ENCODE results near the gene ACBD6. TPM values are rescaled to one million over a fixed set of nuclear protein-coding genes. Genes with fewer than 3 reads are reported as not detected.

Gene ACBD6
- total RNA-seq, 1 experiment from 2014 or later: 73.6 TPM

DNA sequence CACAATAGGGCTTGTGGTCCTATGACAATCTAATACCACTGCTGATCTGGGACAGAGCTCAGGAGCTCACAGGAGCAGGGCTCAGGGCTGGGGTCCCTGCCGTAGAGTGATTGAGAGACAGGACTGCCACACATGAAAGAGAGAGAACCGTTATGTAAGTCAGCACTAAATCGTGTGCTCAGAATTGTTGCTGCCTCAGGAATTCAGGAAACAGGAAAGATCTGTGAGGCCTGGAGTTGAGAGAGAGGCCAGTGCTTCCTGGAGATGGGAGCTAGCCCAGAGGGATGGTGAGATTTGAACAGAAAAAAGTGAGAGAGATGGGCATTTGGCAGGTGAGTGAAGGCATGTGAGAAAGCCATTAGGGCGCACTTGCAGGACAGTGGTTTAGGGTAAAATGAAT, 17.5 kb upstream of the ACBD6 start:
- no peak for DNase-seq
- no TSS peak for BruUV-seq (replicated peaks)
- H3K27me3 Mint-ChIP-seq (ENCODE audit: unreplicated experiment): no peaks in the 10 kb centered on the region
- no peak overlapping the region for H3K4me3 Mint-ChIP-seq (ENCODE audit: low read depth, unreplicated experiment)
- no peaks in the 10 kb centered on the region for H3K9me3 Mint-ChIP-seq (ENCODE audit: low read depth, unreplicated experiment)
- intact Hi-C loops (cut with micrococcal nuclease; ENCODE audit: unreplicated experiment): loop anchor here (5.0 kb wide), 2 partner anchors 257 to 647 kb away; no protein-coding TSS in a partner anchor
- H3K27ac Mint-ChIP-seq (ENCODE audit: unreplicated experiment): peak overlapping the region; percentile 42
- CTCF ChIA-PET: interaction anchor here (0.6 to 1.4 kb wide), 2 partner anchors 67 to 112 kb away, joined by 3 read pairs; partner anchors contain the start of gene XPR1
- peaks cover 50% of the 10 kb centered on the region for H3K4me1 Mint-ChIP-seq (ENCODE audit: low read depth, unreplicated experiment)
- TF ChIP-seq CTCF (IDR thresholded peaks at IDR 0.05; ENCODE audit: unreplicated experiment): no peak
- H3K36me3 Mint-ChIP-seq (ENCODE audit: insufficient read depth, unreplicated experiment): peaks cover 14% of the 10 kb centered on the region

GRCh38 chr1:180515857-180516388, 13.5 kb upstream of the ACBD6 start:
- peak; percentile 75 for DNase-seq
- CTCF ChIA-PET: interaction anchor here (0.6 to 1.7 kb wide), 10 partner anchors 14 to 626 kb away, joined by 3 to 25 read pairs (median 4); partner anchors contain the start of gene ACBD6
- Mint-ChIP-seq H3K27ac (ENCODE audit: unreplicated experiment) (no peak overlapping the region), H3K4me3 (ENCODE audit: low read depth, unreplicated experiment) (no peak overlapping the region), H3K4me1 (ENCODE audit: low read depth, unreplicated experiment) (peaks cover 13% of the 10 kb centered on the region), H3K27me3 (ENCODE audit: unreplicated experiment) (no peaks in the 10 kb centered on the region), H3K36me3 (ENCODE audit: insufficient read depth, unreplicated experiment) (peaks cover 5% of the 10 kb centered on the region), H3K9me3 (ENCODE audit: low read depth, unreplicated experiment) (no peaks in the 10 kb centered on the region)
- peak; percentile 94 for TF ChIP-seq CTCF (IDR thresholded peaks at IDR 0.05; ENCODE audit: unreplicated experiment)
- no TSS peak for BruUV-seq (replicated peaks)
- intact Hi-C loops (cut with micrococcal nuclease; ENCODE audit: unreplicated experiment): loop anchor here (1.0 to 5.0 kb wide), 3 partner anchors 261 to 651 kb away; no protein-coding TSS in a partner anchor

GRCh38 chr1:180515364-180515763, 13.0 kb upstream of the ACBD6 start:
- CTCF ChIA-PET: interaction anchor here (0.7 to 1.7 kb wide), 9 partner anchors 13 to 627 kb away, joined by 3 to 25 read pairs (median 5); partner anchors contain the start of gene ACBD6
- TF ChIP-seq CTCF (IDR thresholded peaks at IDR 0.05; ENCODE audit: unreplicated experiment): no peak
- DNase-seq: no peak
- H3K27ac Mint-ChIP-seq (ENCODE audit: unreplicated experiment): no peak overlapping the region
- no peak overlapping the region for H3K4me3 Mint-ChIP-seq (ENCODE audit: low read depth, unreplicated experiment)
- no peaks in the 10 kb centered on the region for H3K9me3 Mint-ChIP-seq (ENCODE audit: low read depth, unreplicated experiment)
- BruUV-seq (replicated peaks): no TSS peak
- peaks cover 5% of the 10 kb centered on the region for H3K36me3 Mint-ChIP-seq (ENCODE audit: insufficient read depth, unreplicated experiment)
- H3K27me3 Mint-ChIP-seq (ENCODE audit: unreplicated experiment): no peaks in the 10 kb centered on the region
- H3K4me1 Mint-ChIP-seq (ENCODE audit: low read depth, unreplicated experiment): peaks cover 13% of the 10 kb centered on the region
- intact Hi-C loops (cut with micrococcal nuclease; ENCODE audit: unreplicated experiment): loop anchor here (5.0 kb wide), 2 partner anchors 262 to 652 kb away; no protein-coding TSS in a partner anchor

DNA sequence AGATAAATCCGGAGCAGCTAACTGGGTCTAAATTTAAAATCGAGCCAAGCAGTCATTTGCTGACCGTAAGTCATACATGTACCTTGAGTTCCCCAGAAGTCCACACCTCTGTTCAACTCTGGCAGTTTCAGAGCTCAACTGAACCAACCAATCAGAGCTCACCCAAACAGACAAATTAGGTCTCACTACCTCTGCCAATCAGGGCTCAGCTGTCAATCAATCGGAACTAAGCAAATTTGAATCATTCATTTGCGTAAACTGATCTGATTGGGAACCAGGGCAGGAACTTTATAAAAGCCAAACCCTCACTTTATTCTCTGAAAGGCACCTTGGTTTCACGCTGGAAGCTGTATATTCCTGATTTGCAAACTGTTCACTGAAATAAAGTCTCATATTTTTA, 11.2 kb upstream of the ACBD6 start:
- Mint-ChIP-seq H3K36me3 (ENCODE audit: insufficient read depth, unreplicated experiment) (no peaks in the 10 kb centered on the region), H3K4me1 (ENCODE audit: low read depth, unreplicated experiment) (no peaks in the 10 kb centered on the region), H3K27me3 (ENCODE audit: unreplicated experiment) (no peaks in the 10 kb centered on the region), H3K9me3 (ENCODE audit: low read depth, unreplicated experiment) (no peaks in the 10 kb centered on the region), H3K4me3 (ENCODE audit: low read depth, unreplicated experiment) (no peak overlapping the region), H3K27ac (ENCODE audit: unreplicated experiment) (no peak overlapping the region)
- no TSS peak for BruUV-seq (replicated peaks)
- no peak for DNase-seq
- CTCF ChIA-PET: no interaction called here
- TF ChIP-seq CTCF (IDR thresholded peaks at IDR 0.05; ENCODE audit: unreplicated experiment): no peak
- intact Hi-C loops (cut with micrococcal nuclease; ENCODE audit: unreplicated experiment): no loop called here
